ENCODE results near the gene CLEC20A. TPM values are rescaled to one million over a fixed set of nuclear protein-coding genes. Genes with fewer than 3 reads are reported as not detected.
A peak's percentile ranks its signal among the peaks of the same experiment; 100 is the strongest.

The CLEC20A gene
- total RNA-seq, 1 experiment from 2014 or later: not detected

DNA sequence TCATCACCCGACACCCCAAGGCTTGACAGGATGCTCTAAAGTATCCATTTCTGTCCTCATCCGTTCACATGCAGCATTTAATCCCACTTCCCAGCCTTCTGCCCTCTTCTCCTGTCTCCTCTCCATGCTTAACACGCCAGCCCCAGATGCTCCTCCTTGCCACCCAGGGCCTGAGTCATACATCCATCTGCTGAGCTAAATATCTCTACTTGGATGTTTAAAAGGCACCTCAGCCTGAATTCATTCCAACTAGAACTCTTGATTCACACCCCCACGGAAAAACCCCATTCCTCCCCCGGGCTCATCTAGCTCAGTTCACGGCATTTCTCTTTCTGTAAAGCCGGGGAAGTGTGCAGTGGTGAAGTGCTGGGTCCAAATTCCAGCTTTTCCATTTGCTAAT is 43.9 kb upstream of the CLEC20A start:
- Histone ChIP-seq H3K79me2 (ENCODE audit: low read length) (peaks cover 26% of the 10 kb centered on the region), H3K9me3 (ENCODE audit: low read length) (no peaks in the 10 kb centered on the region), H3K36me3 (ENCODE audit: low read depth, low read length) (no peaks in the 10 kb centered on the region; the same call in 1 of the 2 replicates), H3K4me3 (ENCODE audit: low read length) (no peak overlapping the region), H3K4me1 (ENCODE audit: insufficient read depth, low read length) (peaks cover 73% of the 10 kb centered on the region), H3F3A (ENCODE audit: low read length, unreplicated experiment) (peaks cover 4% of the 10 kb centered on the region), H2AFZ (ENCODE audit: low read length) (no peak overlapping the region), H3K9me2 (replicated peaks; ENCODE audit: low read length) (no peaks in the 10 kb centered on the region), H3K27ac (ENCODE audit: low read length) (peak overlapping the region; percentile 59), H3K4me2 (ENCODE audit: low read length) (peak overlapping the region; percentile 51), H3K9ac (ENCODE audit: low read length) (no peak overlapping the region), H3K27me3 (ENCODE audit: low read length) (no peaks in the 10 kb centered on the region), H4K20me1 (ENCODE audit: low read length) (no peaks in the 10 kb centered on the region)
- no peak for TF ChIP-seq EZH2phosphoT487 (IDR thresholded peaks at IDR 0.05; ENCODE audit: borderline replicate concordance, low read length)
- TF ChIP-seq, protein P1, sequence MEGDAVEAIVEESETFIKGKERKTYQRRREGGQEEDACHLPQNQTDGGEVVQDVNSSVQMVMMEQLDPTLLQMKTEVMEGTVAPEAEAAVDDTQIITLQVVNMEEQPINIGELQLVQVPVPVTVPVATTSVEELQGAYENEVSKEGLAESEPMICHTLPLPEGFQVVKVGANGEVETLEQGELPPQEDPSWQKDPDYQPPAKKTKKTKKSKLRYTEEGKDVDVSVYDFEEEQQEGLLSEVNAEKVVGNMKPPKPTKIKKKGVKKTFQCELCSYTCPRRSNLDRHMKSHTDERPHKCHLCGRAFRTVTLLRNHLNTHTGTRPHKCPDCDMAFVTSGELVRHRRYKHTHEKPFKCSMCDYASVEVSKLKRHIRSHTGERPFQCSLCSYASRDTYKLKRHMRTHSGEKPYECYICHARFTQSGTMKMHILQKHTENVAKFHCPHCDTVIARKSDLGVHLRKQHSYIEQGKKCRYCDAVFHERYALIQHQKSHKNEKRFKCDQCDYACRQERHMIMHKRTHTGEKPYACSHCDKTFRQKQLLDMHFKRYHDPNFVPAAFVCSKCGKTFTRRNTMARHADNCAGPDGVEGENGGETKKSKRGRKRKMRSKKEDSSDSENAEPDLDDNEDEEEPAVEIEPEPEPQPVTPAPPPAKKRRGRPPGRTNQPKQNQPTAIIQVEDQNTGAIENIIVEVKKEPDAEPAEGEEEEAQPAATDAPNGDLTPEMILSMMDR (conservative IDR thresholded peaks at IDR 0.05; ENCODE audit: low read depth, low read length): no peak
- POLR2A ChIA-PET (ENCODE audit: unreplicated experiment): interaction anchor here (0.6 kb wide), 2 partner anchors 163 to 184 kb away, joined by 3 read pairs; partner anchors contain the start of gene RALGPS2
- CTCF ChIA-PET: interaction anchor here (0.6 kb wide), 1 partner anchor 12 kb away, joined by 3 read pairs; no protein-coding TSS in a partner anchor
- BruUV-seq (replicated peaks): no TSS peak
- peak; percentile 55 for DNase-seq
- intact Hi-C loops (cut with micrococcal nuclease): loop anchor here (5.0 kb wide), 1 partner anchor 112 kb away; no protein-coding TSS in a partner anchor
- ATAC-seq: no peak

DNA sequence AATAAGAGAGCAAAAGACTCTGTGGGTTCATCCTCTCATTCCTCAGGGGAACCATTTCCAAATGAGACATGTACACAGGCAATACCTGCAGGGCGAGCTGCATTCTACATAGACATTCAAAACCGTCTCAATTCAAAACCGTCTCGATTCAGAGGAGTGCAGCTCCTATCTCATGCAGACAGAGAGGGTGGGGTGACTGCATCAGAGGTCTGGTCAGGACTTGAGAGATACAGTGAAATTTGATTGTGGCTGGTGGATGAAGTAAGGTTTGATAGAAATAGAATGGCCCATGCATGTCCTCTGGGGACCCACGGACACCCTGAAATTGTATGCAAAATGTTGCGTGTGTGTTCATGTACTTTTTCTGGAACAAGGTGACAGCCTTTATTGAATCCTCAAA is 43.4 kb upstream of the CLEC20A start:
- H3K36me3 ChIP-seq (ENCODE audit: low read depth, low read length): no peaks in the 10 kb centered on the region
- intact Hi-C loops (cut with micrococcal nuclease): loop anchor here (5.0 kb wide), 1 partner anchor 112 kb away; no protein-coding TSS in a partner anchor
- H3K27ac ChIP-seq (ENCODE audit: low read length): peak overlapping the region; percentile 59
- TF ChIP-seq EZH2 (IDR thresholded peaks at IDR 0.05; ENCODE audit: low read length, unreplicated experiment): no peak
- no peaks in the 10 kb centered on the region for H4K20me1 ChIP-seq (ENCODE audit: low read length)
- H3K9me3 ChIP-seq (ENCODE audit: low read length): no peaks in the 10 kb centered on the region
- H3K27me3 ChIP-seq (ENCODE audit: low read length): no peaks in the 10 kb centered on the region
- no peak overlapping the region for H3K9ac ChIP-seq (ENCODE audit: low read length)
- DNase-seq: no peak
- ATAC-seq: no peak
- H3F3A ChIP-seq (ENCODE audit: low read length, unreplicated experiment): peaks cover 4% of the 10 kb centered on the region
- no peak overlapping the region for H3K4me3 ChIP-seq (ENCODE audit: low read length)
- peaks cover 73% of the 10 kb centered on the region for H3K4me1 ChIP-seq (ENCODE audit: insufficient read depth, low read length)
- ChIA-PET CTCF (interaction anchor here (0.6 kb wide), 1 partner anchor 229 kb away, joined by 4 read pairs; no protein-coding TSS in a partner anchor), POLR2A (ENCODE audit: unreplicated experiment) (interaction anchor here (0.6 kb wide), 1 partner anchor 164 kb away, joined by 3 read pairs; no protein-coding TSS in a partner anchor)
- peaks cover 22% of the 10 kb centered on the region for H3K79me2 ChIP-seq (ENCODE audit: low read length)
- no TSS peak for BruUV-seq (replicated peaks)
- H2AFZ ChIP-seq (ENCODE audit: low read length): no peak overlapping the region
- peak overlapping the region; percentile 51; the same call in 1 of the 2 replicates for H3K4me2 ChIP-seq (ENCODE audit: low read length)
- H3K9me2 ChIP-seq (replicated peaks; ENCODE audit: low read length): no peaks in the 10 kb centered on the region

DNA sequence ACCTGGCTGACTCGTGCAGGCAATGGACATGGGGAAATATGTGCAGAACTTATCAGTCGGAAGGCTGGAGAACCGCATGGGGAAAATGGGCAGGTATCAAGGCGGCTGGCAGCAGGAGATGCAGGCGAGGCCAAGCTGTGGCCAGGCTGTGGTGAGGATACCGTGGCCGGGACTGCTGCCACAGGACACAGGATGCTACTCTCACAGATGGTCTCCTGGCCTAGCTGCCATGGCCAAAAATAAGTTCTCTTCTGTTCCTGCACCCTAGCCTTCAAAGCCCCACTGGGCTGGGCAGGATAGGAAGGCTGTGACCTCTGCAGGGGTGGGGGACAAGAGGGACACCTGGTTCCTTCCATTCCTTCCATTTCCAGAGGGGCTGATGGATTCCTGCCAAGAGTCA is 42.5 kb upstream of the CLEC20A start:
- no peaks in the 10 kb centered on the region for H3K9me3 ChIP-seq (ENCODE audit: low read length)
- DNase-seq (no peak), ATAC-seq (no peak)
- ChIA-PET POLR2A (ENCODE audit: unreplicated experiment) (interaction anchor here (0.6 kb wide), 1 partner anchor 228 kb away, joined by 3 read pairs; no protein-coding TSS in a partner anchor), CTCF (no interaction called here)
- H4K20me1 ChIP-seq (ENCODE audit: low read length): no peaks in the 10 kb centered on the region
- H3K4me2 ChIP-seq (ENCODE audit: low read length): peak overlapping the region; percentile 83
- TF ChIP-seq, protein P1 (conservative IDR thresholded peaks at IDR 0.05; ENCODE audit: low read depth, low read length): no peak
- no peak for TF ChIP-seq EZH2phosphoT487 (IDR thresholded peaks at IDR 0.05; ENCODE audit: borderline replicate concordance, low read length)
- TF ChIP-seq EZH2 (IDR thresholded peaks at IDR 0.05; ENCODE audit: low read length, unreplicated experiment): no peak
- intact Hi-C loops (cut with micrococcal nuclease): loop anchor here (10.0 kb wide), 1 partner anchor 356 kb away; no protein-coding TSS in a partner anchor
- no TSS peak for BruUV-seq (replicated peaks)
- H3K27ac ChIP-seq (ENCODE audit: low read length): peak overlapping the region; percentile 99
- peaks cover 13% of the 10 kb centered on the region for H3K79me2 ChIP-seq (ENCODE audit: low read length)
- H2AFZ ChIP-seq (ENCODE audit: low read length): peak overlapping the region; percentile 50; the same call in 1 of the 2 replicates
- H3K9me2 ChIP-seq (replicated peaks; ENCODE audit: low read length): no peaks in the 10 kb centered on the region
- peaks cover 68% of the 10 kb centered on the region for H3K4me1 ChIP-seq (ENCODE audit: insufficient read depth, low read length)
- H3K27me3 ChIP-seq (ENCODE audit: low read length): no peaks in the 10 kb centered on the region
- H3K9ac ChIP-seq (ENCODE audit: low read length): peak overlapping the region; percentile 80
- no peaks in the 10 kb centered on the region for H3K36me3 ChIP-seq (ENCODE audit: low read depth, low read length)
- H3F3A ChIP-seq (ENCODE audit: low read length, unreplicated experiment): peaks cover 4% of the 10 kb centered on the region
- peak overlapping the region; percentile 55 for H3K4me3 ChIP-seq (ENCODE audit: low read length)

Data from PC-3 (cell line).